ENCODE results near the gene ZNF236.
"Not testable (repeated sequence)": the region's sequence is repeated elsewhere in the genome, so short reads cannot be mapped to it uniquely, and the experiment has no call there.

The ZNF236 gene

DNA sequence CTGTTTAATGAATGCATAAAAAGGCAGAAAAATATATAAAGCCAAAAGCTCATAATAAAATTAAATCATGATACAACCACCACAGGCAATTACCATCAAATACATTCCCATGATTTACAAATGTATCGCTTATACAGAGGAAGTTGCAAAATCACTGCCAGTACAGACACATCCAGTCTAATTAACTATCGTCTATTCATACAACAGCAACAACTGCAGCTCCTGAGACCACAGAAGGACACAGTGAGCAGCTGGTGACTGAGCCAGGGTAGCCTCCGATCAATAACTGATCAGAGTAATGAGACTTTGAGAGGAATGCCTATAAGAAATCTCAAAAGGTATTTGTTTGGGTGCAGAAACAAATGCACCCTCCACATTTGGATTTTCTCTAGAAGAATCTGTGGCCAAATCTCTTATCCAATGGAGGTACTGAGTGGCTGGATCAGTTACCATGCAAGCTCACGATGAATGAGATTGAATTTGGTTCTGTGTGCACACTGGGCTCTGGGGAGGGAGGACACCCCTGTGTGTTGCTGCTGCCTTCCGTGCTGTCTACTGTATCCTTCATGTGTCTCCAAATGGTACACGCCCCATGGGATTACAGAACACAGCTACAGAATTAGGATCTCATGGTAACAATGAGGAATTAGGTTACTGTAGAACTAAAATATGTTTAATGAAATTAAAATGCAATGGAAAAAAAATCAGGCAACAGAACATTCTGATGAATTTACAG, 190.6 kb downstream of the ZNF236 start:
- FAIRE-seq, result no peak

DNA sequence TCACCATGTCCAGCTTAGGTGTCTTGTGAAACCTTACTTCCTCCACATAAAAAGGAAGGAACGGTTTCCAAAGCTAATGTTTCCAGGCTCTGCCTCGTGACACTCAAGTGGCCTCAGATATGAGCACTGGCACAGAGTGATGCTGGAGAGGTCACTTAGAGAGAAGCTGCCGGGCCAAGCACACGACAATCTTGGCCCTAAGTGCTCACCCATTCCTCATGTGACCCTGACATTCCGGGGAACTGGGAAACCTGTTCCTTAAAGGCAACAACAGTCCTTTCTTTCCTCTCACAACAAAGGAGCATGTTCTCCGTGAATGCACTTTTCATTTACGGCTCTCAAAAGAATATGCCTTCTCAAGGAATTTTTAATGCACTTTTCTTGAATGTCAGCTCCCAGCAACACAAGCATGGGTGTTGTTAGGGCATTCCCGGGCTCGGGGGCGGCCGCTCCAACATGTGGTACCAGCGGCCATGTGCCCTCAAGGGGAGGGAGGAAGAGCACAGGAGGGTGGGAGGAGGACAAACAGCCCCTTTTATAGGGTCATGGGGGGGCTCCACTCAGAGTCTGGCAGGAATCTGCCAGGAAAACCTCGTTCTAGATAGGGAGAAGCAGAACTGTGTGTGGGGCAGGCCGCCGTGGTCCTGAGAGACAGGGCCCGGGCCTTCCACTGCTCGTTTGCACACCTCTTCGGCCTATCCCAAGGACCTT, 191.6 kb downstream of the ZNF236 start:
- no peak for FAIRE-seq

DNA sequence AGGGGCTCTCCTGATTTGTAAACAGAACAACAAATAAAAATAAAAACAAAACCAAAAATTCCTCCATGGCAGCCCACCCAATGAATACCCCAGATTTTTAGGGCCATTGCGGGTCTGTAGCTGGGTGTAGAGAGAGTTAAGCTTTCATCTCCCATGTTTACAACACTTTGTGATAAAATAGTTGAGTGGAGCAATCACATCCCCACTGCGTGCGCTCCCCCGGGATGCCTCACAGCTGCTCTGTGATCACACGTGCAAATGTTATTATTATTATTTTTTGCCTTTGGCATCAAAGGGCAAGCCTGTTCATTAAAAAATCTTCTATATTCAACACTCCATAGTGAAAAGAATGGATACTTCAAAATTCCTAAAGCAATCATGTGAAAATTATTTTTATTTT, 192.2 kb downstream of the ZNF236 start:
- no peak for FAIRE-seq

DNA sequence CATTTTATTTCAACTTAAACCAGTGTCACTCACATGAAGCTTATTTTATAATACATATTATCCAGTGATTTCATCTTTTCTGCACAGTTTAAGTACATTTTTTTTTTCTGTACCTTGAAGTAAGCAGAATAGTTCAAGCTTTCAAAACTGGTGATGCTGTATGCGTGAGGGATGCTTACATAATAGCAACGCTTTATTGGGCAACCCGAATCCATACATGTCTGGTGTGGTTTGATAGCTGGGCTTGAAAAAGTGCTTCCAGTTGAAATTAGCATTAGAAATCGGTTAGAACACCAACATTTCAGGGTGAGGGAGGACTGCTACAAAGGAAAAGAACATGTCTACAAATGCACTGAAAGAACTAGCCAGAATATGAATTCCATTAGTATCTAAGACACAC, 192.8 kb downstream of the ZNF236 start:
- no peak for FAIRE-seq

DNA sequence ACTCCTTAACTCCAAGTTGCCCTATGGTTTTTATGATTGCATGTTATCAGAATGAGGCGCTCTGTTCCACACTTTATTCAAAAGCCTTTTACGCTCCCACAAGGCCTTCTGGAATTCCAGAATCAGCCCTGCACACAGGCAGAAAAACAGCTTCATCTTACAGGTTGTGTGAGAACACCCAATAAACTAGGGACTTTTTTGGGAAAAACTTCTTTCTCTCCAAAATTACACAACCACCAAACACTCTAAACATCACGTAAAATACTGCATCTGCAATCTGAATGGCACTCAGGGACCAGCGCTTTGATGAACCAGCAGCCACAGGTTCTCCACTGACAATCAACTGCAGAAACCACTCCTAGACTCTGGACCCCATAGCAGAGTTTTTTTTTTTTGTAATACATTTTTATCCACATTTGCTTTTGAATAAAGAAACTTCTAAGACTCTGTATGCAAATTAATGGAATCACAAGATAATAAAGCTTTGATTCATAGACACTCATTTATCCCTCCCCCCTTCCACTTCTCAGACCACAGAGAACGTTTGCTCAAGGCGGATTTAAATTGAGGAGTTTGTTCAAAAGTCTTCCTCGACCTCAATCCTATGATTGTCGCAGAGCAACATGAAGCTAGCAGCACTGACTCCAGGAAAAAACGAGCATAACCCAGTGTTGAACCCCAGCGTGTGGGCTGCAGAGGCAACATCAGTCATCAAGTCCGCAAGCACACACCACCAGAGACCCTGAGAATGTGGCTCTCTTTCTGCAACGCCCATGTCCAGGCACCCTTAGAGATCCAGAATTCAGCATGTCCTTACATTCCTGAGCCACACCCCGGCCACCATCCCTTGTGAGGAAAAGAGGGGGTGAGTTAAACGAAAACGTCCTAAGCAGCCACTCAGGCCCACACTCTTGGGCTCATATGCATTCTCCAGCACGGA, 193.7 kb downstream of the ZNF236 start:
- no peak for FAIRE-seq

DNA sequence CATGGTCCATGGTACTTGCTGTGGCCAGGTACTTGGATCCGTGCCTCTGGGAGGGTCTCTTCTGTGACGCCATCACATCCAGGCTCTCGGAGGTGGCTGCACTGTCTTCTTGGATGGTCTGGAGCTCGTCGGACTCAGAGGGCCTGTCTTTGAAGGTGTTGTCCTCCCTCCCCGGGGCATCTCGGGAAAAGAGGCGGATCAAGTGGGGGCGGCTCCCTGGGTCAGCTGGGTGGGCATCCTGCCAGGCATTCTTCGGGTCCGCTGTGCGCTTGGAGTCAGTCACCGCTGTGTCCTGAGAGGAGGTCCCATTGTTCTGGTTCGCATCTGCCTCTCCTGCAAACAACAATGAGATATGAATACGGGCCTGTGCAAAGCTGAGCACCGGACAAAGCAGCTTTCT, 194.6 kb downstream of the ZNF236 start:
- FAIRE-seq, result no peak

DNA sequence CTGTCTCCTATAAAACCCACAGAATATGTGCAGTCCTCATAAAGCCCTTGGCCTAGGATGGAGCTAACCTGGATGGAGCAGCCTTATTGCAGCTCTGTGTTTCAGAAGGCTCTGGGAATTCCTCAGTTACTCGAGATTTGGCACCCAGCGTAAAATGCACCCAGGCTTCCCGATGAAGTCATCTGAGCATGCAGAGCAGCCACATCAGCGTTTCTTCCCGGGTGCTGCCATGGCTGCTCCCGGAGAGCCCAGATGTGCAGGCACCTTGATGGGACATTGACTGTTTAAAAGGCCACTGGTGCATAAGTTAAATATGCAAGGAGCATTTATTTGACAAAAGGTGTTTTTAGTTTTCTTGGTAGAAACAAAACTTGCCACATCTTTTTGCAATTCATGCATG, 195.0 kb downstream of the ZNF236 start:
- FAIRE-seq, result no peak

DNA sequence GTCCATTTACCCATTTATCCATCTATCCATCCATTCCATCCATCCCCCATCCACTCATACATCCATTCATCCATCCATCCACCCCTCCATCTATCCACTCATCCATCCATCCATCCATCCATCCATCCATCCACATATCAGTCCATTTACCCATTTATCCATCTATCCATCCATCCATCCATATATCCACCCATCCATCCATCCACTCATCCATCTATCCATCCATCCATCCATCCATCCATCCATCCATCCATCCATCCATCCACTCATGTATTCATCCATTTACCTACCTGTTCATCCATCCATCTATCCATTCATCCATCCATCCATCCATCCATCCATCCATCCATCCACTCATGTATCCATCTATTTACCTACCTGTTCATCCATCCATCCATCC, 196.3 kb downstream of the ZNF236 start:
- FAIRE-seq, result not testable (repeated sequence)

DNA sequence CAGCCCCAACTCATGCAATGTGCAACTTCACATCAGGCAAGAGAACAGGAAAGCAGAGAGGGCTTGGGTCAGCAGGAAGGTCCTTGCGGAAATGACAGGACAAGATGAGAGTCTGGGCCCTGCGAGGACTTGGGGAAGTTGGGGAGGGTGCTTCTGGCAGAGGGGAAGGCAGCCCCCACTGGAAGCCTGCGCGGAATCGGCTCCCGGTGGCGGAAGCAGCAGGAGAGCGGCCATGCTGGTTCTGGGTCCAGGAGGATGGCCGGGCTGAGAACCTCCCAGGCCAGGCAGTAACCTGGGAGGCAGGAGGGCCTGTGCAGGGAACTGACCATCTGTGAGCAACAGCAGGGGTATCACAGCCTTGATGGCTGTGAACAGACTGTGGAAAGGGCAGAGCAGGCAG, 197.3 kb downstream of the ZNF236 start:
- FAIRE-seq, result no peak
